Subcutaneous adipose tissue (tissue), 4 donors: ENCODE results near the gene DISC1. TPM values are rescaled to one million over a fixed set of nuclear protein-coding genes. Genes with fewer than 3 reads are reported as not detected.

Experiments used
- CTCF ChIP-seq: fragments of 450-650 bp; IDR thresholded peaks from one replicate; pipeline ENCODE4 v1.5.1; 2016; ENCODE audit warnings: low read depth, mild to moderate bottlenecking, control low read depth, antibody characterized with exemption, moderate library complexity
- total RNA-seq, 4 donors: library from RNA; depleted of rRNA; stranded (reverse); fragments of >200 nt; gene quantifications; one replicate each; pipeline ENCODE4 v1.1.0, GENCODE V29; 2016

The DISC1 gene
- total RNA-seq, 4 donors from 2014 or later: 9.8 to 21.6 (median 19.7) TPM

GRCh38 chr1:231993968-231994455 lies 367.4 kb downstream of the DISC1 start:
- no peak for TF ChIP-seq CTCF

- no peak for TF ChIP-seq CTCF
Observed at GRCh38 chr1:231998791-231999190, 372.2 kb downstream of the DISC1 start.

- TF ChIP-seq CTCF: no peak
Observed at GRCh38 chr1:232005300-232005699, 378.7 kb downstream of the DISC1 start.

GRCh38 chr1:232009741-232010140 lies 383.2 kb downstream of the DISC1 start:
- TF ChIP-seq CTCF: no peak

GRCh38 chr1:232011961-232012360 lies 385.4 kb downstream of the DISC1 start:
- TF ChIP-seq CTCF: no peak

GRCh38 chr1:232012773-232013386 lies 386.3 kb downstream of the DISC1 start:
- no peak for TF ChIP-seq CTCF

- TF ChIP-seq CTCF: no peak
Observed at GRCh38 chr1:232014941-232015340, 388.4 kb downstream of the DISC1 start.
